ENCODE measurements around the gene PHF21B.

DNA sequence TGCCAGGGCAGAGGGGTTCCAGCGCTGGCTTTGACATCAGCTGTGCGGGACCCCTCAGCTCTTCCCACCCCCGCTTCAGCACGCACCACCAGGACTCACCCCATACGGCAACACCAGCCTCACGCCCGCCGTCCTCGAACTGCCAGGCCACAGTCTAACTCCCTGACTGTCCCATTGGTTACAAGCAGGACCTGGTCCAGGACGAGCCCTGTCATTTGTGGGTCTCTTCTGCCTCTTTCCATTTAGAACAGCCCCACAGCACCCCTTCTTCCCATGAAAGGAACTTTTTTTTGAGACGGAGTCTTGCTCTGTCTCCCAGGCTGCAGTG, 81.7 kb downstream of the PHF21B start:
- TF ChIP-seq, protein P1, sequence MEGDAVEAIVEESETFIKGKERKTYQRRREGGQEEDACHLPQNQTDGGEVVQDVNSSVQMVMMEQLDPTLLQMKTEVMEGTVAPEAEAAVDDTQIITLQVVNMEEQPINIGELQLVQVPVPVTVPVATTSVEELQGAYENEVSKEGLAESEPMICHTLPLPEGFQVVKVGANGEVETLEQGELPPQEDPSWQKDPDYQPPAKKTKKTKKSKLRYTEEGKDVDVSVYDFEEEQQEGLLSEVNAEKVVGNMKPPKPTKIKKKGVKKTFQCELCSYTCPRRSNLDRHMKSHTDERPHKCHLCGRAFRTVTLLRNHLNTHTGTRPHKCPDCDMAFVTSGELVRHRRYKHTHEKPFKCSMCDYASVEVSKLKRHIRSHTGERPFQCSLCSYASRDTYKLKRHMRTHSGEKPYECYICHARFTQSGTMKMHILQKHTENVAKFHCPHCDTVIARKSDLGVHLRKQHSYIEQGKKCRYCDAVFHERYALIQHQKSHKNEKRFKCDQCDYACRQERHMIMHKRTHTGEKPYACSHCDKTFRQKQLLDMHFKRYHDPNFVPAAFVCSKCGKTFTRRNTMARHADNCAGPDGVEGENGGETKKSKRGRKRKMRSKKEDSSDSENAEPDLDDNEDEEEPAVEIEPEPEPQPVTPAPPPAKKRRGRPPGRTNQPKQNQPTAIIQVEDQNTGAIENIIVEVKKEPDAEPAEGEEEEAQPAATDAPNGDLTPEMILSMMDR (conservative IDR thresholded peaks at IDR 0.05; ENCODE audit: low read depth in 2 of 2), result no peak
- TF ChIP-seq EZH2 (IDR thresholded peaks at IDR 0.05; ENCODE audit: low read depth, unreplicated experiment) (no peak), ZNF114 (CRISPR knock-in tag; IDR thresholded peaks at IDR 0.05) (no peak), EZH2phosphoT487 (IDR thresholded peaks at IDR 0.05; ENCODE audit: unreplicated experiment) (no peak), POLR2AphosphoS5 (IDR thresholded peaks at IDR 0.05; ENCODE audit: low read depth) (no peak), NANOG (IDR thresholded peaks at IDR 0.05; ENCODE audit: borderline replicate concordance) (no peak), STAT1 (IDR thresholded peaks at IDR 0.05; ENCODE audit: unreplicated experiment) (no peak), JUNB (IDR thresholded peaks at IDR 0.05; ENCODE audit: unreplicated experiment) (no peak)
- TF ChIP-seq, protein P2, sequence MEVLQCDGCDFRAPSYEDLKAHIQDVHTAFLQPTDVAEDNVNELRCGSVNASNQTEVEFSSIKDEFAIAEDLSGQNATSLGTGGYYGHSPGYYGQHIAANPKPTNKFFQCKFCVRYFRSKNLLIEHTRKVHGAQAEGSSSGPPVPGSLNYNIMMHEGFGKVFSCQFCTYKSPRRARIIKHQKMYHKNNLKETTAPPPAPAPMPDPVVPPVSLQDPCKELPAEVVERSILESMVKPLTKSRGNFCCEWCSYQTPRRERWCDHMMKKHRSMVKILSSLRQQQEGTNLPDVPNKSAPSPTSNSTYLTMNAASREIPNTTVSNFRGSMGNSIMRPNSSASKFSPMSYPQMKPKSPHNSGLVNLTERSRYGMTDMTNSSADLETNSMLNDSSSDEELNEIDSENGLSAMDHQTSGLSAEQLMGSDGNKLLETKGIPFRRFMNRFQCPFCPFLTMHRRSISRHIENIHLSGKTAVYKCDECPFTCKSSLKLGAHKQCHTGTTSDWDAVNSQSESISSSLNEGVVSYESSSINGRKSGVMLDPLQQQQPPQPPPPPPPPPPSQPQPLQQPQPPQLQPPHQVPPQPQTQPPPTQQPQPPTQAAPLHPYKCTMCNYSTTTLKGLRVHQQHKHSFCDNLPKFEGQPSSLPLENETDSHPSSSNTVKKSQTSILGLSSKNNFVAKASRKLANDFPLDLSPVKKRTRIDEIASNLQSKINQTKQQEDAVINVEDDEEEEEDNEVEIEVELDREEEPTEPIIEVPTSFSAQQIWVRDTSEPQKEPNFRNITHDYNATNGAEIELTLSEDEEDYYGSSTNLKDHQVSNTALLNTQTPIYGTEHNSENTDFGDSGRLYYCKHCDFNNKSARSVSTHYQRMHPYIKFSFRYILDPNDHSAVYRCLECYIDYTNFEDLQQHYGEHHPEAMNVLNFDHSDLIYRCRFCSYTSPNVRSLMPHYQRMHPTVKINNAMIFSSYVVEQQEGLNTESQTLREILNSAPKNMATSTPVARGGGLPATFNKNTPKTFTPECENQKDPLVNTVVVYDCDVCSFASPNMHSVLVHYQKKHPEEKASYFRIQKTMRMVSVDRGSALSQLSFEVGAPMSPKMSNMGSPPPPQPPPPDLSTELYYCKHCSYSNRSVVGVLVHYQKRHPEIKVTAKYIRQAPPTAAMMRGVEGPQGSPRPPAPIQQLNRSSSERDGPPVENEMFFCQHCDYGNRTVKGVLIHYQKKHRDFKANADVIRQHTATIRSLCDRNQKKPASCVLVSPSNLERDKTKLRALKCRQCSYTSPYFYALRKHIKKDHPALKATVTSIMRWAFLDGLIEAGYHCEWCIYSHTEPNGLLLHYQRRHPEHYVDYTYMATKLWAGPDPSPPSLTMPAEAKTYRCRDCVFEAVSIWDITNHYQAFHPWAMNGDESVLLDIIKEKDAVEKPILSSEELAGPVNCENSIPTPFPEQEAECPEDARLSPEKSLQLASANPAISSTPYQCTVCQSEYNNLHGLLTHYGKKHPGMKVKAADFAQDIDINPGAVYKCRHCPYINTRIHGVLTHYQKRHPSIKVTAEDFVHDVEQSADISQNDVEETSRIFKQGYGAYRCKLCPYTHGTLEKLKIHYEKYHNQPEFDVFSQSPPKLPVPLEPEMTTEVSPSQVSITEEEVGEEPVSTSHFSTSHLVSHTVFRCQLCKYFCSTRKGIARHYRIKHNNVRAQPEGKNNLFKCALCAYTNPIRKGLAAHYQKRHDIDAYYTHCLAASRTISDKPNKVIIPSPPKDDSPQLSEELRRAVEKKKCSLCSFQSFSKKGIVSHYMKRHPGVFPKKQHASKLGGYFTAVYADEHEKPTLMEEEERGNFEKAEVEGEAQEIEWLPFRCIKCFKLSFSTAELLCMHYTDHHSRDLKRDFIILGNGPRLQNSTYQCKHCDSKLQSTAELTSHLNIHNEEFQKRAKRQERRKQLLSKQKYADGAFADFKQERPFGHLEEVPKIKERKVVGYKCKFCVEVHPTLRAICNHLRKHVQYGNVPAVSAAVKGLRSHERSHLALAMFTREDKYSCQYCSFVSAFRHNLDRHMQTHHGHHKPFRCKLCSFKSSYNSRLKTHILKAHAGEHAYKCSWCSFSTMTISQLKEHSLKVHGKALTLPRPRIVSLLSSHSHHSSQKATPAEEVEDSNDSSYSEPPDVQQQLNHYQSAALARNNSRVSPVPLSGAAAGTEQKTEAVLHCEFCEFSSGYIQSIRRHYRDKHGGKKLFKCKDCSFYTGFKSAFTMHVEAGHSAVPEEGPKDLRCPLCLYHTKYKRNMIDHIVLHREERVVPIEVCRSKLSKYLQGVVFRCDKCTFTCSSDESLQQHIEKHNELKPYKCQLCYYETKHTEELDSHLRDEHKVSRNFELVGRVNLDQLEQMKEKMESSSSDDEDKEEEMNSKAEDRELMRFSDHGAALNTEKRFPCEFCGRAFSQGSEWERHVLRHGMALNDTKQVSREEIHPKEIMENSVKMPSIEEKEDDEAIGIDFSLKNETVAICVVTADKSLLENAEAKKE (CRISPR knock-in tag; IDR thresholded peaks at IDR 0.05), result no peak
- TF ChIP-seq, protein P3, sequence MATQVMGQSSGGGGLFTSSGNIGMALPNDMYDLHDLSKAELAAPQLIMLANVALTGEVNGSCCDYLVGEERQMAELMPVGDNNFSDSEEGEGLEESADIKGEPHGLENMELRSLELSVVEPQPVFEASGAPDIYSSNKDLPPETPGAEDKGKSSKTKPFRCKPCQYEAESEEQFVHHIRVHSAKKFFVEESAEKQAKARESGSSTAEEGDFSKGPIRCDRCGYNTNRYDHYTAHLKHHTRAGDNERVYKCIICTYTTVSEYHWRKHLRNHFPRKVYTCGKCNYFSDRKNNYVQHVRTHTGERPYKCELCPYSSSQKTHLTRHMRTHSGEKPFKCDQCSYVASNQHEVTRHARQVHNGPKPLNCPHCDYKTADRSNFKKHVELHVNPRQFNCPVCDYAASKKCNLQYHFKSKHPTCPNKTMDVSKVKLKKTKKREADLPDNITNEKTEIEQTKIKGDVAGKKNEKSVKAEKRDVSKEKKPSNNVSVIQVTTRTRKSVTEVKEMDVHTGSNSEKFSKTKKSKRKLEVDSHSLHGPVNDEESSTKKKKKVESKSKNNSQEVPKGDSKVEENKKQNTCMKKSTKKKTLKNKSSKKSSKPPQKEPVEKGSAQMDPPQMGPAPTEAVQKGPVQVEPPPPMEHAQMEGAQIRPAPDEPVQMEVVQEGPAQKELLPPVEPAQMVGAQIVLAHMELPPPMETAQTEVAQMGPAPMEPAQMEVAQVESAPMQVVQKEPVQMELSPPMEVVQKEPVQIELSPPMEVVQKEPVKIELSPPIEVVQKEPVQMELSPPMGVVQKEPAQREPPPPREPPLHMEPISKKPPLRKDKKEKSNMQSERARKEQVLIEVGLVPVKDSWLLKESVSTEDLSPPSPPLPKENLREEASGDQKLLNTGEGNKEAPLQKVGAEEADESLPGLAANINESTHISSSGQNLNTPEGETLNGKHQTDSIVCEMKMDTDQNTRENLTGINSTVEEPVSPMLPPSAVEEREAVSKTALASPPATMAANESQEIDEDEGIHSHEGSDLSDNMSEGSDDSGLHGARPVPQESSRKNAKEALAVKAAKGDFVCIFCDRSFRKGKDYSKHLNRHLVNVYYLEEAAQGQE (IDR thresholded peaks at IDR 0.05; ENCODE audit: unreplicated experiment), result no peak
